GM12878 (cell line): ENCODE measurements around the gene ING3. TPM values are rescaled to one million over a fixed set of nuclear protein-coding genes. Genes with fewer than 3 reads are reported as not detected.

Experiments used
- ATAC-seq: fragments of 200-7000 bp; cut with Tn5 transposase; 3 replicates; pipeline ENCODE4 v1.9.1; 2020; ENCODE audit warnings: mild to moderate bottlenecking, moderate library complexity
- BruUV-seq: library from RNA; stranded (reverse); fragments of 400-500 nt; replicated peaks from 2 replicates; lab custom pipeline; 2021; lab: Mats Ljungman, UMichigan
- CTCF ChIA-PET: fragments of 300-600 bp; sonication (Branson Sonifier 250); formaldehyde crosslinking; extraction: SDS; loops from one replicate; lab custom pipeline; 2021; ENCODE audit warnings: inconsistent platforms; lab: Yijun Ruan, JAX
- POLR2A ChIA-PET: fragments of 350-600 bp; formaldehyde crosslinking; extraction: SDS; loops from one replicate; lab custom pipeline; 2021; ENCODE audit warnings: inconsistent platforms; lab: Charles Lee
- RAD21 ChIA-PET: fragments of 300-600 bp; sonication (Branson Sonifier 250); formaldehyde crosslinking; loops from one replicate; lab custom pipeline; 2023; ENCODE audit warnings: antibody characterized with exemption; ENCODE audit not compliant: unreplicated experiment; lab: Charles Lee
- SMC1A ChIA-PET: fragments of 300-600 bp; sonication (Branson Sonifier 250); formaldehyde crosslinking; loops from one replicate; lab custom pipeline; 2023; ENCODE audit not compliant: unreplicated experiment, uncharacterized antibody; lab: Charles Lee
- DNase-seq: peaks from one replicate; pipeline ENCODE4 v3.0.0-alpha.2; 2011; ENCODE audit warnings: low read depth, low spot score
- FAIRE-seq: peaks from 3 replicates; lab custom pipeline; 2011; peaks lifted over from hg19 to GRCh38; lab: Jason Lieb, UNC
- H2AFZ ChIP-seq: 2 replicates; pipeline ENCODE4 v1.6.0; 2011; ENCODE audit warnings: low read depth, low read length, control low read depth; ENCODE audit not compliant: control insufficient read depth
- H3K27ac ChIP-seq: 2 replicates; pipeline ENCODE4 v1.5.1; 2011; ENCODE audit warnings: control low read depth; ENCODE audit not compliant: control insufficient read depth, insufficient read depth
- H3K27me3 ChIP-seq, 2 experiments: replicated peaks in 1 of 2; 2 replicates each; pipeline versions ENCODE4 v1.6.0 to v1.6.1; 2011; ENCODE audit warnings: low read length in 1 of 2; ENCODE audit not compliant: control insufficient read depth in 2 of 2, insufficient read depth in 2 of 2
- H3K36me3 ChIP-seq, 2 experiments: 2 replicates each; pipeline ENCODE4 v1.5.1; 2011; ENCODE audit warnings: low read length in 1 of 2; ENCODE audit not compliant: control insufficient read depth in 2 of 2, insufficient read depth in 2 of 2
- H3K4me1 ChIP-seq: 2 replicates; pipeline ENCODE4 v1.6.1; 2011; ENCODE audit warnings: mild to moderate bottlenecking, low read length, moderate library complexity, mixed read lengths; ENCODE audit not compliant: control insufficient read depth, insufficient read depth
- H3K4me2 ChIP-seq: 2 replicates; pipeline ENCODE4 v1.6.0; 2011; ENCODE audit warnings: control low read depth; ENCODE audit not compliant: control insufficient read depth, insufficient read depth
- H3K4me3 ChIP-seq: fragments of 200-600 bp; sonication (generic); 2 replicates; pipeline ENCODE4 v1.5.1; 2016
- H3K79me2 ChIP-seq: 2 replicates; pipeline ENCODE4 v1.6.0; 2011; ENCODE audit warnings: low read length; ENCODE audit not compliant: control insufficient read depth, insufficient read depth
- H3K9ac ChIP-seq: 2 replicates; pipeline ENCODE4 v1.8.0; 2011; ENCODE audit warnings: low read length, control low read depth, mixed read lengths; ENCODE audit not compliant: control insufficient read depth, insufficient read depth
- H3K9me3 ChIP-seq: replicated peaks from 3 replicates; pipeline ENCODE4 v1.5.1; 2011; ENCODE audit warnings: mild to moderate bottlenecking, low read length; ENCODE audit not compliant: control insufficient read depth, insufficient read depth
- H4K20me1 ChIP-seq: 2 replicates; pipeline ENCODE4 v1.6.0; 2011; ENCODE audit not compliant: control insufficient read depth, insufficient read depth
- FOXK2 ChIP-seq: fragments of 450-650 bp; IDR thresholded peaks from 2 replicates; pipeline ENCODE4 v1.6.1; 2017; ENCODE audit warnings: mild to moderate bottlenecking, moderate library complexity
- HCFC1 ChIP-seq: fragments of 150-350 bp; IDR thresholded peaks from 2 replicates; pipeline ENCODE4 v1.6.1; 2014; ENCODE audit warnings: low read length
- HDAC6 ChIP-seq: fragments of 200-600 bp; sonication (generic); IDR thresholded peaks from one replicate; pipeline ENCODE4 v1.8.0; 2017; ENCODE audit warnings: antibody characterized with exemption; ENCODE audit not compliant: unreplicated experiment
- MEF2B ChIP-seq: fragments of 450-650 bp; IDR thresholded peaks from 2 replicates; pipeline ENCODE4 v1.6.1; 2018; ENCODE audit warnings: mild to moderate bottlenecking, moderate library complexity; ENCODE audit not compliant: partially characterized antibody, poor library complexity, severe bottlenecking
- MLLT1 ChIP-seq: fragments of 450-650 bp; IDR thresholded peaks from 2 replicates; pipeline ENCODE4 v1.6.1; 2016; ENCODE audit warnings: mild to moderate bottlenecking
- POLR2AphosphoS5 ChIP-seq: IDR thresholded peaks from 2 replicates; pipeline ENCODE4 v1.6.1; 2011; ENCODE audit warnings: mild to moderate bottlenecking, low read length, inconsistent platforms
- RB1 ChIP-seq: fragments of 450-650 bp; formaldehyde crosslinking; IDR thresholded peaks from 2 replicates; pipeline ENCODE4 v1.6.1; 2017; ENCODE audit warnings: mild to moderate bottlenecking, borderline replicate concordance
- RCOR1 ChIP-seq: conservative IDR thresholded peaks from 2 replicates; pipeline ENCODE4 v1.6.1; 2012; ENCODE audit warnings: low read depth, low read length, improper control_type of control experiment
- REST ChIP-seq: IDR thresholded peaks from 2 replicates; pipeline ENCODE4 v1.6.1; 2012; ENCODE audit warnings: mild to moderate bottlenecking, low read depth, low read length
- SMARCA5 ChIP-seq: fragments of 450-650 bp; IDR thresholded peaks from 2 replicates; pipeline ENCODE4 v1.6.1; 2017; ENCODE audit warnings: mild to moderate bottlenecking
- SP1 ChIP-seq: IDR thresholded peaks from one replicate; pipeline ENCODE4 v1.6.1; 2011; ENCODE audit warnings: low read depth, low read length
- USF1 ChIP-seq: IDR thresholded peaks from 2 replicates; pipeline ENCODE4 v1.6.1; 2011; ENCODE audit warnings: borderline replicate concordance, low read depth, mild to moderate bottlenecking, moderate library complexity, mixed read lengths, low read length; ENCODE audit not compliant: insufficient read depth; ENCODE audit errors: extremely low read length
- WGBS: methylation state at CpG from one replicate; pipeline ENCODE4 v1.1.6; 2016; ENCODE audit warnings: low lambda C conversion rate; ENCODE audit not compliant: insufficient replicate concordance, insufficient coverage; ENCODE audit errors: missing lambda C conversion rate; 5-methylcytosine and 5-hydroxymethylcytosine counted together
- in situ Hi-C: fragments of 300-500 bp; cut with MboI; formaldehyde crosslinking; loops from 9 replicates; pipeline ENCODE4 v1.14.3; 2018; ENCODE audit warnings: mixed read lengths
- intact Hi-C: fragments of 100-400 bp; cut with micrococcal nuclease; formaldehyde crosslinking; loops from one replicate; pipeline ENCODE4 v1.14.2; 2022; ENCODE audit not compliant: unreplicated experiment
- polyA plus RNA-seq, 11 experiments: library from polyadenylated mRNA; depleted of rRNA in 4 of 11; unstranded in 6 of 11; stranded (reverse) in 5 of 11; fragments of >200 nt; fragmentation: Nextera tagmentation in 4 of 11; fragmentation: Illumina TruSeq in 1 of 11; extraction: Ambion mirVana in 4 of 11; extraction: Trizol in 1 of 11; gene quantifications; 1 replicate in 1 of 11; 2 replicates in 10 of 11; pipeline versions ENCODE4 v1.2.1 to v1.2.3, GENCODE V29; 2011 to 2016; ENCODE audit warnings: inconsistent platforms in 2 of 11, missing spikeins in 2 of 11, low read depth in 1 of 11
- total RNA-seq, 4 experiments: library from RNA; depleted of rRNA in 3 of 4; stranded (reverse); fragments of >200 nt in 3 of 4; fragmentation: Illumina TruSeq in 1 of 4; extraction: Trizol in 1 of 4; gene quantifications; 2 replicates each; pipeline versions ENCODE4 v1.2.1 to v1.2.3, GENCODE V29; 2013 to 2021

Gene ING3
- total and polyA plus RNA-seq, 10 of the 15 experiments (the other 5 are each of a cell fraction or from before 2014, with no cell fraction given) = 12.1 to 60.8 (median 28.8) TPM

GRCh38 chr7:120993553-120994191 is 43.1 kb downstream of the ING3 start:
- FAIRE-seq (no peak), DNase-seq (no peak), ATAC-seq (no peak)
- Histone ChIP-seq H3K9ac (no peak overlapping the region), H3K4me2 (no peak overlapping the region), H4K20me1 (no peaks in the 10 kb centered on the region), H3K36me3 (no peaks in the 10 kb centered on the region), H3K4me1 (peaks cover 11% of the 10 kb centered on the region; the same call in 1 of the 2 replicates), H2AFZ (no peak overlapping the region), H3K9me3 (no peaks in the 10 kb centered on the region)
- intact Hi-C loops = no loop called here
- CTCF ChIA-PET = no interaction called here
- in situ Hi-C loops = no loop called here
- TF ChIP-seq RCOR1 (no peak), SP1 (no peak), HDAC6 (no peak), HCFC1 (no peak), REST (no peak), MLLT1 (no peak), MEF2B (no peak), USF1 (no peak), POLR2AphosphoS5 (no peak), SMARCA5 (no peak), RB1 (no peak), FOXK2 (no peak)
- TF ChIP-seq, all 136 proteins: peak for 0
- POLR2A ChIA-PET = no interaction called here
- SMC1A ChIA-PET = no interaction called here
- 8% methylated on average over 5 of the region's 5 CpGs for WGBS
- RAD21 ChIA-PET = no interaction called here
- Histone ChIP-seq H3K79me2 (no peaks in the 10 kb centered on the region), H3K27me3 (peaks cover 0 to 11% of the 10 kb centered on the region in 2 experiments; a peak in 3 of 4 replicates), H3K4me3 (no peak overlapping the region), H3K27ac (no peak overlapping the region)
- BruUV-seq = no TSS peak
